Prostate gland (tissue), 2 donors: ENCODE measurements around the gene PKN2. TPM values are rescaled to one million over a fixed set of nuclear protein-coding genes. Genes with fewer than 3 reads are reported as not detected.

Source experiments
- DNase-seq: peaks from one replicate; pipeline ENCODE4 v3.0.0-alpha.2; 2019; ENCODE audit warnings: low spot score
- H3K27ac ChIP-seq, 2 donors: fragments of 200-600 bp; sonication (generic); 2 replicates each; pipeline ENCODE4 v1.5.1; 2017 to 2019
- H3K27me3 ChIP-seq: fragments of 200-600 bp; sonication (generic); replicated peaks from 2 replicates; pipeline ENCODE4 v1.5.1; 2019; ENCODE audit not compliant: insufficient read depth
- H3K36me3 ChIP-seq, 2 donors: fragments of 200-600 bp; sonication (generic); 1 replicate in 1 of 2; 2 replicates in 1 of 2; pipeline versions ENCODE4 v1.5.1 to v1.8.1; 2017 to 2019
- H3K4me1 ChIP-seq: fragments of 200-600 bp; sonication (generic); replicated peaks from 2 replicates; pipeline ENCODE4 v1.5.1; 2019
- H3K4me3 ChIP-seq, 2 donors: fragments of 200-600 bp; sonication (generic); 2 replicates each; pipeline ENCODE4 v1.5.1; 2017 to 2019
- H3K9me3 ChIP-seq: fragments of 200-600 bp; sonication (generic); 2 replicates; pipeline ENCODE4 v1.5.1; 2017
- CTCF ChIP-seq, 4 experiments: fragments of 200-600 bp in 2 of 4; fragments of 450-650 bp in 2 of 4; sonication (generic) in 2 of 4; IDR thresholded peaks; 1 replicate in 3 of 4; 2 replicates in 1 of 4; pipeline ENCODE4 v1.5.1; 2016 to 2019; ENCODE audit warnings: antibody characterized with exemption in 4 of 4, mild to moderate bottlenecking in 2 of 4, moderate library complexity in 2 of 4
- POLR2A ChIP-seq: fragments of 450-650 bp; IDR thresholded peaks from one replicate; pipeline ENCODE4 v1.6.1; 2016; ENCODE audit warnings: antibody characterized with exemption, mild to moderate bottlenecking
- POLR2AphosphoS5 ChIP-seq: sonication (generic); formaldehyde crosslinking; IDR thresholded peaks from one replicate; pipeline ENCODE4 v1.6.1; 2017; ENCODE audit warnings: antibody characterized with exemption
- WGBS: methylation state at CpG from one replicate; pipeline ENCODE4 v1.1.5; 2018; 5-methylcytosine and 5-hydroxymethylcytosine counted together
- intact Hi-C: fragments of 100-400 bp; cut with DNase I; formaldehyde crosslinking; loops from one replicate; pipeline ENCODE4 v1.14.2; 2022
- total RNA-seq, 2 donors: library from RNA; depleted of rRNA; stranded (reverse); fragments of >200 nt; gene quantifications; one replicate each; pipeline ENCODE4 v1.1.0, GENCODE V29; 2016

The PKN2 gene
- total RNA-seq, 2 donors from 2014 or later, result 35.2 to 36.2 TPM

- TF ChIP-seq CTCF (IDR thresholded peaks at IDR 0.05), result no peak
- 94% methylated on average over 2 of the region's 2 CpGs for whole genome bisulfite sequencing
- Histone ChIP-seq H3K4me3 (no peak overlapping the region), H3K36me3 (no peaks in the 10 kb centered on the region), H3K27ac (no peak overlapping the region), H3K27me3 (no peaks in the 10 kb centered on the region), H3K4me1 (no peaks in the 10 kb centered on the region), H3K9me3 (no peaks in the 10 kb centered on the region)
- intact Hi-C loops, result no loop called here
- no peak for DNase-seq
Observed at GRCh38 chr1:88746916-88747315, 62.8 kb downstream of the PKN2 start.

GRCh38 chr1:88751714-88752113, 67.6 kb downstream of the PKN2 start:
- Histone ChIP-seq H3K4me1 (no peaks in the 10 kb centered on the region), H3K27me3 (no peaks in the 10 kb centered on the region), H3K4me3 (no peak overlapping the region), H3K9me3 (no peaks in the 10 kb centered on the region), H3K36me3 (no peaks in the 10 kb centered on the region), H3K27ac (no peak overlapping the region)
- TF ChIP-seq CTCF (IDR thresholded peaks at IDR 0.05) (no peak), POLR2A (no peak), POLR2AphosphoS5 (no peak)
- 96% methylated on average over 4 of the region's 4 CpGs for WGBS
- intact Hi-C loops, result no loop called here
- DNase-seq, result no peak

- DNase-seq, result no peak
- Histone ChIP-seq H3K9me3 (no peaks in the 10 kb centered on the region), H3K27ac (no peak overlapping the region), H3K27me3 (no peaks in the 10 kb centered on the region), H3K4me3 (no peak overlapping the region), H3K4me1 (no peaks in the 10 kb centered on the region), H3K36me3 (no peaks in the 10 kb centered on the region)
- intact Hi-C loops, result no loop called here
- TF ChIP-seq POLR2AphosphoS5 (no peak), POLR2A (no peak), CTCF (IDR thresholded peaks at IDR 0.05) (no peak)
- 95% methylated on average over 6 of the region's 6 CpGs for WGBS
Observed at GRCh38 chr1:88753506-88753905, 69.4 kb downstream of the PKN2 start.

- no peak for TF ChIP-seq CTCF (IDR thresholded peaks at IDR 0.05)
- no peak for TF ChIP-seq POLR2AphosphoS5
- no peak for TF ChIP-seq POLR2A
- Histone ChIP-seq H3K27ac (no peak overlapping the region), H3K36me3 (no peaks in the 10 kb centered on the region), H3K9me3 (no peaks in the 10 kb centered on the region), H3K27me3 (no peaks in the 10 kb centered on the region), H3K4me3 (no peak overlapping the region), H3K4me1 (no peaks in the 10 kb centered on the region)
- WGBS, result 58% methylated on average over 1 of the region's 1 CpG
- DNase-seq, result no peak
- intact Hi-C loops, result no loop called here
Observed at GRCh38 chr1:88763649-88764406, 79.8 kb downstream of the PKN2 start.

GRCh38 chr1:88768187-88768586, 84.1 kb downstream of the PKN2 start:
- Histone ChIP-seq H3K4me1 (no peaks in the 10 kb centered on the region), H3K4me3 (no peak overlapping the region), H3K27me3 (no peaks in the 10 kb centered on the region), H3K27ac (no peak overlapping the region), H3K9me3 (no peaks in the 10 kb centered on the region), H3K36me3 (no peaks in the 10 kb centered on the region)
- TF ChIP-seq CTCF (IDR thresholded peaks at IDR 0.05) (no peak), POLR2A (no peak), POLR2AphosphoS5 (no peak)
- intact Hi-C loops, result no loop called here
- DNase-seq, result no peak
